Caco-2 (cell line): ENCODE results near the gene RBPJL. TPM values are rescaled to one million over a fixed set of nuclear protein-coding genes. Genes with fewer than 3 reads are reported as not detected.

ENCODE experiments used
- BruUV-seq: library from RNA; stranded (reverse); fragments of 400-500 nt; replicated peaks from 2 replicates; lab custom pipeline; 2021; lab: Mats Ljungman, UMichigan
- CTCF ChIA-PET: fragments of 300-600 bp; sonication (Branson Sonifier 250); formaldehyde crosslinking; loops from one replicate; lab custom pipeline; 2022; ENCODE audit warnings: antibody characterized with exemption; lab: Charles Lee
- POLR2A ChIA-PET: fragments of 300-600 bp; sonication (Branson Sonifier 250); formaldehyde crosslinking; loops from one replicate; lab custom pipeline; 2022; ENCODE audit warnings: antibody characterized with exemption; lab: Charles Lee
- DNase-seq, 2 experiments: peaks; one replicate each; pipeline versions ENCODE4 v3.0.0 to v3.0.0-alpha.2; 2020 to 2022
- H3K27me3 ChIP-seq: replicated peaks from 2 replicates; pipeline ENCODE4 v1.6.0; 2011; ENCODE audit warnings: low read length; ENCODE audit not compliant: control insufficient read depth, insufficient read depth
- H3K36me3 ChIP-seq: 2 replicates; pipeline ENCODE4 v1.5.1; 2011; ENCODE audit warnings: low read length; ENCODE audit not compliant: control insufficient read depth, insufficient read depth
- H3K4me1 ChIP-seq: fragments of 250-450 bp; sonication (Bioruptor Pico); 2 replicates; pipeline ENCODE4 v1.5.1; 2020; ENCODE audit warnings: mild to moderate bottlenecking
- H3K4me3 ChIP-seq: 2 replicates; pipeline ENCODE4 v1.5.1; 2011; ENCODE audit warnings: low read depth, mild to moderate bottlenecking, control low read depth, low read length
- H3K9me3 ChIP-seq: fragments of 250-450 bp; sonication (Bioruptor Pico); 2 replicates; pipeline ENCODE4 v1.5.1; 2020; ENCODE audit warnings: mild to moderate bottlenecking, moderate library complexity
- H3K27ac Mint-ChIP-seq: one replicate; pipeline ENCODE4 v1.8.0; 2022; ENCODE audit warnings: mixed read lengths; ENCODE audit not compliant: unreplicated experiment
- H3K27me3 Mint-ChIP-seq: one replicate; pipeline ENCODE4 v1.8.0; 2022; ENCODE audit warnings: mixed read lengths; ENCODE audit not compliant: insufficient read depth, unreplicated experiment
- H3K36me3 Mint-ChIP-seq: one replicate; pipeline ENCODE4 v1.8.0; 2022; ENCODE audit warnings: mild to moderate bottlenecking, mixed read lengths; ENCODE audit not compliant: insufficient read depth, unreplicated experiment
- H3K4me1 Mint-ChIP-seq: one replicate; pipeline ENCODE4 v1.8.0; 2022; ENCODE audit warnings: low read depth, mixed read lengths; ENCODE audit not compliant: unreplicated experiment
- H3K4me3 Mint-ChIP-seq: one replicate; pipeline ENCODE4 v1.8.0; 2022; ENCODE audit warnings: mild to moderate bottlenecking, moderate library complexity, mixed read lengths; ENCODE audit not compliant: unreplicated experiment
- H3K9me3 Mint-ChIP-seq: one replicate; pipeline ENCODE4 v1.8.0; 2022; ENCODE audit warnings: mixed read lengths; ENCODE audit not compliant: unreplicated experiment
- CTCF ChIP-seq, 2 experiments: fragments of 200-600 bp in 1 of 2; IDR thresholded peaks; 1 replicate in 1 of 2; 2 replicates in 1 of 2; pipeline versions ENCODE4 v1.5.1 to v1.8.0; 2011 to 2022; ENCODE audit warnings: antibody characterized with exemption in 1 of 2, control low read depth in 1 of 2, inconsistent platforms in 1 of 2, low read depth in 1 of 2, low read length in 1 of 2, mild to moderate bottlenecking in 1 of 2, moderate library complexity in 1 of 2; ENCODE audit not compliant: insufficient read depth in 1 of 2, severe bottlenecking in 1 of 2, unreplicated experiment in 1 of 2
- intact Hi-C: fragments of 100-400 bp; cut with micrococcal nuclease; formaldehyde crosslinking; loops from one replicate; pipeline ENCODE4 v1.10.0; 2022; ENCODE audit not compliant: unreplicated experiment
- total RNA-seq: library from RNA; stranded (reverse); gene quantifications from 2 replicates; pipeline ENCODE4 v1.2.3, GENCODE V29; 2022

RBPJL gene
- total RNA-seq, 1 experiment from 2014 or later, result not detected

- Mint-ChIP-seq H3K27me3 (no peaks in the 10 kb centered on the region), H3K4me3 (no peak overlapping the region), H3K36me3 (no peaks in the 10 kb centered on the region), H3K9me3 (no peaks in the 10 kb centered on the region), H3K27ac (no peak overlapping the region), H3K4me1 (peaks cover 52% of the 10 kb centered on the region)
- H3K27me3 ChIP-seq, result no peaks in the 10 kb centered on the region
- peaks cover 46% of the 10 kb centered on the region for H3K4me1 ChIP-seq
- no peak overlapping the region for H3K4me3 ChIP-seq
- no peak for DNase-seq
- no TSS peak for BruUV-seq
- no peaks in the 10 kb centered on the region for H3K36me3 ChIP-seq
- ChIA-PET POLR2A (interaction anchor here (0.9 to 1.2 kb wide), 3 partner anchors 8 to 32 kb away, joined by 3 to 7 read pairs (median 4); no protein-coding TSS in a partner anchor), CTCF (interaction anchor here (1.4 kb wide), 1 partner anchor 32 kb away, joined by 5 read pairs; no protein-coding TSS in a partner anchor)
- intact Hi-C loops, result no loop called here
- H3K9me3 ChIP-seq, result no peaks in the 10 kb centered on the region
- no peak for TF ChIP-seq CTCF (IDR thresholded peaks at IDR 0.05; ENCODE audit: insufficient read depth in 1 of 2, low read depth in 1 of 2, low read length in 1 of 2, severe bottlenecking in 1 of 2, unreplicated experiment in 1 of 2)
Measured at GRCh38 chr20:45355209-45356084, 48.8 kb downstream of the RBPJL start.

GRCh38 chr20:45358282-45359068 is 51.8 kb downstream of the RBPJL start:
- no peaks in the 10 kb centered on the region for H3K36me3 ChIP-seq
- TF ChIP-seq CTCF (IDR thresholded peaks at IDR 0.05; ENCODE audit: insufficient read depth in 1 of 2, low read depth in 1 of 2, low read length in 1 of 2, severe bottlenecking in 1 of 2, unreplicated experiment in 1 of 2), result no peak
- no peaks in the 10 kb centered on the region for H3K9me3 Mint-ChIP-seq
- ChIA-PET POLR2A (interaction anchor here (0.7 to 10.3 kb wide), 3 partner anchors 14 to 86 kb away, joined by 3 to 229 read pairs (median 4); partner anchors contain the start of gene SDC4), CTCF (interaction anchor here (0.7 to 8.0 kb wide), 10 partner anchors 12 to 91 kb away, joined by 3 to 134 read pairs (median 7); no protein-coding TSS in a partner anchor)
- H3K36me3 Mint-ChIP-seq, result peaks cover 17% of the 10 kb centered on the region
- H3K4me3 Mint-ChIP-seq, result no peak overlapping the region
- peaks cover 68% of the 10 kb centered on the region for H3K4me1 ChIP-seq
- intact Hi-C loops, result no loop called here
- no peak overlapping the region for H3K4me3 ChIP-seq
- no peaks in the 10 kb centered on the region for H3K9me3 ChIP-seq
- BruUV-seq, result no TSS peak
- peak overlapping the region; percentile 91 for H3K27ac Mint-ChIP-seq
- no peaks in the 10 kb centered on the region for H3K27me3 ChIP-seq
- DNase-seq, result no peak
- no peaks in the 10 kb centered on the region for H3K27me3 Mint-ChIP-seq
- H3K4me1 Mint-ChIP-seq, result peaks cover 67% of the 10 kb centered on the region

- Histone ChIP-seq H3K27me3 (no peaks in the 10 kb centered on the region), H3K9me3 (no peaks in the 10 kb centered on the region), H3K36me3 (no peaks in the 10 kb centered on the region), H3K4me3 (no peak overlapping the region), H3K4me1 (peaks cover 68% of the 10 kb centered on the region)
- Mint-ChIP-seq H3K27me3 (no peaks in the 10 kb centered on the region), H3K4me3 (no peak overlapping the region), H3K4me1 (peaks cover 66% of the 10 kb centered on the region), H3K36me3 (peaks cover 21% of the 10 kb centered on the region), H3K9me3 (no peaks in the 10 kb centered on the region), H3K27ac (peak overlapping the region; percentile 91)
- ChIA-PET POLR2A (interaction anchor here (1.0 to 10.3 kb wide), 3 partner anchors 15 to 57 kb away, joined by 3 to 229 read pairs (median 3); partner anchors contain the start of gene SDC4), CTCF (interaction anchor here (0.8 to 8.0 kb wide), 8 partner anchors 12 to 412 kb away, joined by 3 to 134 read pairs (median 7); no protein-coding TSS in a partner anchor)
- no peak for DNase-seq
- no peak for TF ChIP-seq CTCF (IDR thresholded peaks at IDR 0.05; ENCODE audit: insufficient read depth in 1 of 2, low read depth in 1 of 2, low read length in 1 of 2, severe bottlenecking in 1 of 2, unreplicated experiment in 1 of 2)
- BruUV-seq, result no TSS peak
- intact Hi-C loops, result no loop called here
Measured at GRCh38 chr20:45359069-45359405, 52.4 kb downstream of the RBPJL start.
